Upper lobe of left lung (tissue), 4 donors: ENCODE measurements around the gene SND1.

Experiments used
- EP300 ChIP-seq, 4 donors: sonication (generic); formaldehyde crosslinking; IDR thresholded peaks; one replicate each; pipeline ENCODE4 v1.5.1; 2017; ENCODE audit warnings: antibody characterized with exemption in 4 of 4, control low read depth in 2 of 4
- POLR2AphosphoS5 ChIP-seq, 2 donors: sonication (generic); formaldehyde crosslinking; IDR thresholded peaks; one replicate each; pipeline ENCODE4 v1.5.1; 2017; ENCODE audit warnings: antibody characterized with exemption in 2 of 2
- TF ChIP-seq, protein P1 (sequence below), 6 experiments: fragments of 450-650 bp in 4 of 6; fragments of 200-600 bp in 2 of 6; sonication (generic) in 2 of 6; IDR thresholded peaks; one replicate each; pipeline ENCODE4 v1.5.1; 2016 to 2019; ENCODE audit warnings: antibody characterized with exemption in 6 of 6

GRCh38 chr7:127674361-127674760, 22.4 kb downstream of the SND1 start:
- TF ChIP-seq, protein P1, sequence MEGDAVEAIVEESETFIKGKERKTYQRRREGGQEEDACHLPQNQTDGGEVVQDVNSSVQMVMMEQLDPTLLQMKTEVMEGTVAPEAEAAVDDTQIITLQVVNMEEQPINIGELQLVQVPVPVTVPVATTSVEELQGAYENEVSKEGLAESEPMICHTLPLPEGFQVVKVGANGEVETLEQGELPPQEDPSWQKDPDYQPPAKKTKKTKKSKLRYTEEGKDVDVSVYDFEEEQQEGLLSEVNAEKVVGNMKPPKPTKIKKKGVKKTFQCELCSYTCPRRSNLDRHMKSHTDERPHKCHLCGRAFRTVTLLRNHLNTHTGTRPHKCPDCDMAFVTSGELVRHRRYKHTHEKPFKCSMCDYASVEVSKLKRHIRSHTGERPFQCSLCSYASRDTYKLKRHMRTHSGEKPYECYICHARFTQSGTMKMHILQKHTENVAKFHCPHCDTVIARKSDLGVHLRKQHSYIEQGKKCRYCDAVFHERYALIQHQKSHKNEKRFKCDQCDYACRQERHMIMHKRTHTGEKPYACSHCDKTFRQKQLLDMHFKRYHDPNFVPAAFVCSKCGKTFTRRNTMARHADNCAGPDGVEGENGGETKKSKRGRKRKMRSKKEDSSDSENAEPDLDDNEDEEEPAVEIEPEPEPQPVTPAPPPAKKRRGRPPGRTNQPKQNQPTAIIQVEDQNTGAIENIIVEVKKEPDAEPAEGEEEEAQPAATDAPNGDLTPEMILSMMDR (IDR thresholded peaks at IDR 0.05) = no peak
- TF ChIP-seq EP300 (IDR thresholded peaks at IDR 0.05) (no peak), POLR2AphosphoS5 (IDR thresholded peaks at IDR 0.05) (no peak)
